Mesendoderm (in vitro differentiated cells): ENCODE data around the gene MRPS10.

Experiments
- DNase-seq: peaks from one replicate; pipeline ENCODE4 v3.0.0; 2013
- H2AK5ac ChIP-seq: 2 replicates; pipeline ENCODE4 v1.6.1; 2013; ENCODE audit warnings: low read length, inconsistent platforms
- H2BK120ac ChIP-seq: 2 replicates; pipeline ENCODE4 v1.6.1; 2013; ENCODE audit warnings: low read depth, mild to moderate bottlenecking, low read length, moderate library complexity, mixed read lengths
- H2BK15ac ChIP-seq: replicated peaks from 2 replicates; pipeline ENCODE4 v1.6.1; 2013; ENCODE audit warnings: low read depth, mild to moderate bottlenecking, moderate library complexity
- H2BK5ac ChIP-seq: 2 replicates; pipeline ENCODE4 v1.6.1; 2013; ENCODE audit warnings: low read length, inconsistent platforms
- H3K18ac ChIP-seq: 2 replicates; pipeline ENCODE4 v1.6.1; 2013; ENCODE audit warnings: mild to moderate bottlenecking, low read length, mixed read lengths
- H3K23ac ChIP-seq: one replicate; pipeline ENCODE4 v1.6.1; 2013; ENCODE audit warnings: low read length
- H3K27ac ChIP-seq: 2 replicates; pipeline ENCODE4 v1.5.1; 2013; ENCODE audit warnings: low read depth, mild to moderate bottlenecking, inconsistent platforms, low read length, moderate library complexity
- H3K27me3 ChIP-seq: 2 replicates; pipeline ENCODE4 v1.6.1; 2013; ENCODE audit warnings: low read length, control low read depth, mild to moderate bottlenecking, inconsistent platforms; ENCODE audit not compliant: insufficient read depth, poor library complexity
- H3K36me3 ChIP-seq: 2 replicates; pipeline ENCODE4 v1.6.1; 2013; ENCODE audit warnings: low read length, inconsistent platforms; ENCODE audit not compliant: control insufficient read depth, insufficient read depth
- H3K4ac ChIP-seq: one replicate; pipeline ENCODE4 v1.6.1; 2013; ENCODE audit warnings: low read depth, mild to moderate bottlenecking, low read length, moderate library complexity
- H3K4me1 ChIP-seq: 2 replicates; pipeline ENCODE4 v1.6.1; 2013; ENCODE audit warnings: low read depth, low read length, inconsistent platforms; ENCODE audit not compliant: control insufficient read depth
- H3K4me2 ChIP-seq: 2 replicates; pipeline ENCODE4 v1.6.1; 2013; ENCODE audit warnings: low read length
- H3K4me3 ChIP-seq: 2 replicates; pipeline ENCODE4 v1.5.1; 2013; ENCODE audit warnings: mild to moderate bottlenecking, low read length
- H3K56ac ChIP-seq: one replicate; pipeline ENCODE4 v1.6.1; 2013; ENCODE audit warnings: low read length
- H3K79me1 ChIP-seq: 2 replicates; pipeline ENCODE4 v1.6.1; 2013; ENCODE audit warnings: low read length, inconsistent platforms
- H3K79me2 ChIP-seq: 2 replicates; pipeline ENCODE4 v1.6.1; 2013; ENCODE audit warnings: mild to moderate bottlenecking, low read length; ENCODE audit not compliant: control insufficient read depth, insufficient read depth
- H3K9ac ChIP-seq: 2 replicates; pipeline ENCODE4 v1.6.1; 2013; ENCODE audit warnings: low read length, inconsistent platforms
- H4K5ac ChIP-seq: one replicate; pipeline ENCODE4 v1.6.1; 2013; ENCODE audit warnings: low read length
- H4K8ac ChIP-seq: one replicate; pipeline ENCODE4 v1.6.1; 2013; ENCODE audit warnings: low read depth, mild to moderate bottlenecking, control low read depth, low read length, moderate library complexity
- WGBS: extraction: QIAGEN DNeasy Blood & Tissue Kit; methylation state at CpG from one replicate; pipeline ENCODE4 v1.1.7; 2013; ENCODE audit warnings: low lambda C conversion rate, missing lambda C conversion rate; ENCODE audit not compliant: insufficient coverage; ENCODE audit errors: extremely low coverage; 5-methylcytosine and 5-hydroxymethylcytosine counted together

Gene MRPS10

DNA sequence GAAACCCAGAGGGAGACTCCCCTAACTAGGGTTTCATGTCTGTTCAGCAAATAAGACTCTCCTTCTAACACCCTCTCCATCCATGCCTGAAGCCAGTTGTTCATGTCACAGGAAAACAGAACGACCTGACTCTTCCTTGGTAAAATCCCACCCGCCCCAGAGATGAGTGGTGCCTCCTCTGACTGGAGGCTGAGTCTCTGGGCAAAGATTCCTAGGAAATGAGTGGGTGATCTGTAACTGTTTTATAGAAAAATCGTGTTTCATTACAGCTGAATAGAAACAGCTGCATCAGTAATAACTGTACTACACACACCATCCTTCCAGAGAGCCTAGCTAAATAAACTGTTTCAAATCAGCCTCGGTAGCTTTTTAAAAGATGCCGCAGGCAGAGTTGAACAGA is 37.4 kb upstream of the MRPS10 start:
- H2BK5ac ChIP-seq: no peak overlapping the region
- no peak overlapping the region for H3K56ac ChIP-seq
- H2AK5ac ChIP-seq: no peak overlapping the region
- no CpG with 5 or more reads among the region's 5 CpGs for WGBS
- no peak overlapping the region for H4K8ac ChIP-seq
- no peak overlapping the region for H3K18ac ChIP-seq
- H3K79me1 ChIP-seq: no peaks in the 10 kb centered on the region
- H2BK120ac ChIP-seq: no peak overlapping the region
- no peak for DNase-seq
- H3K27ac ChIP-seq: no peak overlapping the region
- no peak overlapping the region for H3K23ac ChIP-seq
- H4K5ac ChIP-seq: no peak overlapping the region
- H3K4me3 ChIP-seq: no peak overlapping the region
- no peaks in the 10 kb centered on the region for H3K79me2 ChIP-seq
- peaks cover 13% of the 10 kb centered on the region for H3K4me1 ChIP-seq
- H2BK15ac ChIP-seq: no peak overlapping the region
- no peak overlapping the region for H3K9ac ChIP-seq
- no peak overlapping the region for H3K4me2 ChIP-seq
- no peak overlapping the region for H3K4ac ChIP-seq
- H3K27me3 ChIP-seq: no peaks in the 10 kb centered on the region
- no peaks in the 10 kb centered on the region for H3K36me3 ChIP-seq

DNA sequence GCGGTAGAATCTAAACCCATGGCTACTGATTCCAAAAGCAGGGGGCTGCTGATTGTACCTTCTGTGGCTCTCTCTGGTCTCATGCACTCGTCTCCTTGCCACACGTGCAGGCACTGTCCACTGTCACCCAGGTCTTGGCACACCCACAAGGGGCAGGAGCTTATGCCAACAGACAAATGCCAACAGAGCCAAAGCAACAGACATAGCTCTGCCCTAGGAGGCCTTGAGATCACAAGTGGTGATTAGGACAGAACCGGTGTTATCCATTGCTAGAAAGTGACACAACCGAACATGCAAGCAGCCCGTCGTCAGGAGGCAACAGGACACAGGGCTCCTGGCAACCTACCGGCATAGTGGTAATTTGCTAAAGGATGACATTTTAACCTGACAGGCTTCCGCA is 36.8 kb upstream of the MRPS10 start:
- Histone ChIP-seq H3K9ac (no peak overlapping the region), H3K79me1 (no peaks in the 10 kb centered on the region), H3K36me3 (no peaks in the 10 kb centered on the region), H3K4me3 (no peak overlapping the region), H2BK120ac (no peak overlapping the region), H3K27me3 (no peaks in the 10 kb centered on the region), H2BK15ac (no peak overlapping the region), H4K5ac (no peak overlapping the region), H2AK5ac (no peak overlapping the region), H3K4ac (no peak overlapping the region), H3K56ac (no peak overlapping the region), H3K18ac (no peak overlapping the region), H3K27ac (no peak overlapping the region), H3K79me2 (no peaks in the 10 kb centered on the region), H3K4me2 (no peak overlapping the region), H2BK5ac (no peak overlapping the region), H3K4me1 (peaks cover 13% of the 10 kb centered on the region), H3K23ac (no peak overlapping the region), H4K8ac (no peak overlapping the region)
- no CpG with 5 or more reads among the region's 9 CpGs for WGBS
- DNase-seq: no peak

DNA sequence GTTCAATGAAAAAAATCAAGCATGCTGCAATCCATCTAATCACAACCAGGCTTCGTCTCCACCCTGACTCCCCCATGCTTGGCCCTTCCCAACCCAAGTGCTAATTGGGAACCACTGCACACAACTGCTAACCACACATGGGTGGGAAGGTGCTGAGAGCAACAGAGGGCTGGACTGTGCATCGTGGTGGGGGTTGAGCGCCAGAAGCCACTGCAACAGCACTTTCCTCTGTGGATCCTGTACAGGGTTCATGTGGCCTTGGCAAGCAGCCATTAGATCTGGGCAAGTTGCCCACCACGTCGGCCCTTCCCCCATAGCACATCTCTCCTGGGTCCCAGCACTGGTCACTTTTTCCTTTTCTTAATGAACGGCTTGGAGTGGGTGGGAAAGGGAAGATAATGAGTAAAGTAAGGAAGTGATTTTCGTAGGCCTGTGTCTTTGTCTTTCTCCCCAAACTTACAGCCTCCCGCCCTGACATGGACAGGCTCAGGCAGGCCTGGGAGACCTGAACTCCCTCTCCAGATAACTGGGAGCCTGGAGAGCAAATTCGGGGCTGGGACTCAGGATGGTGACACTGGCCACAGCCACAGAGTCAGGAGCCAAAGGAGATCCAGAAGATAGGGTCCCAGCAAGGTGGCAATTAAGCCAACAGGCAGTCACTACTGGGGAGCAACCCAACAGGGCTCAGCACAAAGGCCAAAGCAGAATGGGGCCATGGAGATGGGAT is 34.4 kb upstream of the MRPS10 start:
- Histone ChIP-seq H3K27ac (no peak overlapping the region), H3K79me2 (no peaks in the 10 kb centered on the region), H3K18ac (no peak overlapping the region), H3K23ac (no peak overlapping the region), H3K56ac (no peak overlapping the region), H3K27me3 (no peaks in the 10 kb centered on the region), H2BK120ac (no peak overlapping the region), H2BK5ac (no peak overlapping the region), H4K8ac (no peak overlapping the region), H3K79me1 (no peaks in the 10 kb centered on the region), H3K4me3 (no peak overlapping the region), H2AK5ac (no peak overlapping the region), H3K4me1 (peaks cover 3% of the 10 kb centered on the region), H3K36me3 (no peaks in the 10 kb centered on the region), H3K4ac (no peak overlapping the region), H3K9ac (no peak overlapping the region), H2BK15ac (no peak overlapping the region), H3K4me2 (no peak overlapping the region), H4K5ac (no peak overlapping the region)
- DNase-seq: no peak
- whole genome bisulfite sequencing: no CpG with 5 or more reads among the region's 9 CpGs

DNA sequence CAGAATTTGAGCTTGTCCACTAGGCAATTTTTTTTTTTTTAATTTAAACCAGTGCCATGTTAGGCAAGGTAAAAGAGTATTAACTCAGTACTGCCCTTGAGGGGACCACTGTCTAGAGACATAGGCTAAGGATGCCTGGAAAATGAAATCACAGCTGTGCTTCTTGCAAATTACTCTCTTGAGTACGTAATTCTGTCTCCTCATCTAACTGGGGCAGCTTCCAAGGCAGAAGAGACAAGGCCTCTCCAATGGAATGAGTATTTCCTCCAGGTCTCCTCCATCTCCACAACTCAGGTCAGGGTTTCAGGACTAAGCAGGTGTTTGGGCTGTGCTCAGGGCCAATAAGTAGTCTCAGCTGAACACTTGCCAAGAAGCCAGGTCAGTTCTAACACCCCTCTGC is 33.8 kb upstream of the MRPS10 start:
- no peak overlapping the region for H4K5ac ChIP-seq
- H2BK120ac ChIP-seq: no peak overlapping the region
- H3K4me3 ChIP-seq: no peak overlapping the region
- no peak overlapping the region for H2AK5ac ChIP-seq
- H3K23ac ChIP-seq: no peak overlapping the region
- no peaks in the 10 kb centered on the region for H3K79me1 ChIP-seq
- no peak overlapping the region for H3K9ac ChIP-seq
- no peaks in the 10 kb centered on the region for H3K36me3 ChIP-seq
- no peak overlapping the region for H3K27ac ChIP-seq
- no peak overlapping the region for H3K4ac ChIP-seq
- H2BK15ac ChIP-seq: no peak overlapping the region
- no peaks in the 10 kb centered on the region for H3K27me3 ChIP-seq
- DNase-seq: no peak
- H3K56ac ChIP-seq: no peak overlapping the region
- H3K4me1 ChIP-seq: no peaks in the 10 kb centered on the region
- no peak overlapping the region for H3K4me2 ChIP-seq
- H3K79me2 ChIP-seq: no peaks in the 10 kb centered on the region
- no peak overlapping the region for H4K8ac ChIP-seq
- WGBS: no CpG with 5 or more reads among the region's 1 CpG
- no peak overlapping the region for H3K18ac ChIP-seq
- no peak overlapping the region for H2BK5ac ChIP-seq

DNA sequence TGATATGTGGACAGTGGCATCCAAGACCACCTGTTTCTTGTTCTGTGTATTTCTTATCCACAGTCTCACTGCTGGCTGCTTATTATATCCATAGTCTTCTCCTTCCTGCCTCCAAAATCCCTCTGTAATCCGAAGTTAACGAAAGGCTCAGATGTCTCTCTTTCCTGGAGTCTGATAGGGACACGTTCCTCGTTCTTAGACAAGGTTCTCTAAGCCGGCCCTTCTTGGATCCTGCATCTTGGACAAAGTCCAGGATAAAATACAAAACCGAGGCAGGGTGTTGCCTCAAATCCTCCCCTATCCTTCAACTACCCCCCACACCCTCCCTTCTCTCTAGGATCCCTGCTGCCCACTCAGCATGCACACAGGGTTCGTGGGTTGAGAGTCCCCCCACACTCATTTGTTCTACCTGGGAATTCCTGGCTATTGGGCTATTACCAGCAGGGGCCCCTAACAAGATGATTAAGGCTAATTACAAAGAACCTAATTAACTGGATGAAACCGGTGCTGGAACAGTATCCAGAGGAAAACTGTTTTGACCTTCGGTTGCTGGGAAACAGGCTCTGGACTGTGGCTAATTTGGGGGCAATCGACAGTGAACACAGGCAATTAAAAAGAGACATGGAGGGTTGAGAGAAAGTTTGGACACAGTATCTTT is 32.7 kb upstream of the MRPS10 start:
- H3K9ac ChIP-seq: no peak overlapping the region
- H4K8ac ChIP-seq: no peak overlapping the region
- no peak overlapping the region for H2BK15ac ChIP-seq
- whole genome bisulfite sequencing: no CpG with 5 or more reads among the region's 10 CpGs
- H2BK120ac ChIP-seq: no peak overlapping the region
- no peak overlapping the region for H3K56ac ChIP-seq
- H3K4me3 ChIP-seq: no peak overlapping the region
- H3K36me3 ChIP-seq: no peaks in the 10 kb centered on the region
- H3K27ac ChIP-seq: no peak overlapping the region
- no peak overlapping the region for H3K4ac ChIP-seq
- no peak overlapping the region for H2BK5ac ChIP-seq
- H2AK5ac ChIP-seq: no peak overlapping the region
- peak; percentile 44 for DNase-seq
- no peaks in the 10 kb centered on the region for H3K79me1 ChIP-seq
- H3K4me1 ChIP-seq: no peaks in the 10 kb centered on the region
- H3K27me3 ChIP-seq: no peaks in the 10 kb centered on the region
- H4K5ac ChIP-seq: no peak overlapping the region
- no peak overlapping the region for H3K4me2 ChIP-seq
- no peaks in the 10 kb centered on the region for H3K79me2 ChIP-seq
- H3K18ac ChIP-seq: no peak overlapping the region
- no peak overlapping the region for H3K23ac ChIP-seq

DNA sequence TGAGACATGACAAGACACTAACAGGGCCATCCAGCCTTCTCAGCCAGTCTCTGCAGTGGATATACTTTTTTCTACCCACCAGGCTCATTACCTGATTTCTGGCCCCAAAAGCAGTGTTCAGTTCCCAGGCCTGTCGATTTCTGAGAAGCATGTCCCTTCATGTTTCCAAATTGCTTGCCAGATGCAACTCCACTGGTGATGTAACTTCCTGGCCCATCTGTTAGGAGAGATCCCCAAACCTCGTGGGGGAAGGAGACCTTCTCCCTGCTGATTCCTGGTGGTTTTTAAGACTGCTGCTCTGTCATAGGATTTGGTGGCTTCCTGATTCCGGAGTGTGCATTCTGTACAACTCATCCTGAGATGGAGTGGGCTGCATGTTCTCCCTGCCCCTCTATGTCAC is 31.6 kb upstream of the MRPS10 start:
- H3K27ac ChIP-seq: no peak overlapping the region
- no peak for DNase-seq
- H2BK15ac ChIP-seq: no peak overlapping the region
- H3K4me1 ChIP-seq: no peaks in the 10 kb centered on the region
- H3K23ac ChIP-seq: no peak overlapping the region
- no peaks in the 10 kb centered on the region for H3K79me2 ChIP-seq
- H2AK5ac ChIP-seq: no peak overlapping the region
- H2BK120ac ChIP-seq: no peak overlapping the region
- H4K5ac ChIP-seq: no peak overlapping the region
- no peak overlapping the region for H3K4me2 ChIP-seq
- no peaks in the 10 kb centered on the region for H3K27me3 ChIP-seq
- H3K9ac ChIP-seq: no peak overlapping the region
- no peaks in the 10 kb centered on the region for H3K36me3 ChIP-seq
- WGBS: no CpG with 5 or more reads among the region's 3 CpGs
- H4K8ac ChIP-seq: no peak overlapping the region
- H3K79me1 ChIP-seq: no peaks in the 10 kb centered on the region
- H3K56ac ChIP-seq: no peak overlapping the region
- no peak overlapping the region for H3K4me3 ChIP-seq
- H2BK5ac ChIP-seq: no peak overlapping the region
- no peak overlapping the region for H3K18ac ChIP-seq
- H3K4ac ChIP-seq: no peak overlapping the region
